ENCODE measurements around the gene SLCO2A1.

DNA sequence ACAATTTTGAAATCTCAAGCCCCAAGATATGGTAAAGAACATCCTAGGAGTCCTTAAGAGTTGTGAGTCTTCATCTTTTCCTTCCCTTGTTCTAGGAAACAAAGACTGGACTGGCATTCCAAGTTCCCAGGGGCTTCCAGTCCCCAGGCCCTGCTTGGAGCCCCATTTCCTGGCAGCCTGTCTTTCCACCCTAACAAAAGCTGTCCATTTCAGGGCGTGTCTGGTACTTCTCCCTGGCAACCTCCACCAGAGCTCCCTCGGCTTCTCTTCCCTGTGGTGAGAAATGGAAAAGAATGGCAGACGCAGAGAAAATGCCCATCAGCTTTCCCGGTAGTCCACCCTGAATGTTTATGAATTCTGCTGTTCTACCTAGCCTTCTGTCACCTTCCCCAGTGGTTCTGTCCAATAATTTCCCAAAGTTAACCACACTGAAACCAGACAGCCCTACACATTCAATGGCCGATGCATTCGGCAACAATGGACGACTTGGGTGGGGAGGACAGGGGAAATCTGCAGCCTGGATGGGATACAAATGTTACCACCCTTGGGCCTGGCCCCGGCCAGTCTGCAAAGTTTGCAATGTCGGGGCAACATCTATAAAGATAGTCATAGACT is 140.9 kb downstream of the SLCO2A1 start:
- TF ChIP-seq, protein P1, sequence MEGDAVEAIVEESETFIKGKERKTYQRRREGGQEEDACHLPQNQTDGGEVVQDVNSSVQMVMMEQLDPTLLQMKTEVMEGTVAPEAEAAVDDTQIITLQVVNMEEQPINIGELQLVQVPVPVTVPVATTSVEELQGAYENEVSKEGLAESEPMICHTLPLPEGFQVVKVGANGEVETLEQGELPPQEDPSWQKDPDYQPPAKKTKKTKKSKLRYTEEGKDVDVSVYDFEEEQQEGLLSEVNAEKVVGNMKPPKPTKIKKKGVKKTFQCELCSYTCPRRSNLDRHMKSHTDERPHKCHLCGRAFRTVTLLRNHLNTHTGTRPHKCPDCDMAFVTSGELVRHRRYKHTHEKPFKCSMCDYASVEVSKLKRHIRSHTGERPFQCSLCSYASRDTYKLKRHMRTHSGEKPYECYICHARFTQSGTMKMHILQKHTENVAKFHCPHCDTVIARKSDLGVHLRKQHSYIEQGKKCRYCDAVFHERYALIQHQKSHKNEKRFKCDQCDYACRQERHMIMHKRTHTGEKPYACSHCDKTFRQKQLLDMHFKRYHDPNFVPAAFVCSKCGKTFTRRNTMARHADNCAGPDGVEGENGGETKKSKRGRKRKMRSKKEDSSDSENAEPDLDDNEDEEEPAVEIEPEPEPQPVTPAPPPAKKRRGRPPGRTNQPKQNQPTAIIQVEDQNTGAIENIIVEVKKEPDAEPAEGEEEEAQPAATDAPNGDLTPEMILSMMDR (IDR thresholded peaks at IDR 0.05) = no peak
- no peak for TF ChIP-seq ZFX (IDR thresholded peaks at IDR 0.05; ENCODE audit: borderline replicate concordance)

Data from 22Rv1 (cell line).